NT2/D1 (cell line): ENCODE measurements around the gene ARL17A.
"Not testable (repeated sequence)": the region's sequence is repeated elsewhere in the genome, so short reads cannot be mapped to it uniquely, and the experiment has no call there.

Source experiments
- YY1 ChIP-seq: IDR thresholded peaks from 2 replicates; pipeline ENCODE4 v1.6.1; 2011; ENCODE audit not compliant: insufficient read length, insufficient read depth
- ZNF274 ChIP-seq: IDR thresholded peaks from 2 replicates; pipeline ENCODE4 v1.6.1; 2011; ENCODE audit warnings: mild to moderate bottlenecking, low read depth, low read length

- TF ChIP-seq YY1, ZNF274: not testable (repeated sequence)
Observed at GRCh38 chr17:46579083-46580075, at the start of gene ARL17A.
